K562 (cell line): ENCODE results near the gene ST6GAL1. TPM values are rescaled to one million over a fixed set of nuclear protein-coding genes. Genes with fewer than 3 reads are reported as not detected.

Source experiments
- ATAC-seq: fragments of 200-7000 bp; cut with Tn5 transposase; 3 replicates; pipeline ENCODE4 v1.9.1; 2020; ENCODE audit warnings: moderate library complexity
- BruUV-seq: library from RNA; stranded (reverse); fragments of 400-500 nt; replicated peaks from 2 replicates; lab custom pipeline; 2021; lab: Mats Ljungman, UMichigan
- CTCF ChIA-PET: fragments of 300-600 bp; formaldehyde crosslinking; extraction: SDS; loops from one replicate; lab custom pipeline; 2021; ENCODE audit warnings: low intra/inter-chr PET ratio; lab: Yijun Ruan, JAX
- POLR2A ChIA-PET: fragments of 300-600, 350-650 bp; sonication (Branson Sonifier 250); formaldehyde crosslinking; extraction: SDS; loops from one replicate; lab custom pipeline; 2021; ENCODE audit warnings: antibody characterized with exemption, inconsistent platforms; lab: Yijun Ruan, JAX
- DNase-seq, 4 experiments: peaks; one replicate each; pipeline versions ENCODE4 v3.0.0 to v3.0.0-alpha.2; 2011 to 2018; ENCODE audit warnings: low spot score in 3 of 4, mixed read lengths in 3 of 4; ENCODE audit errors: extremely low read depth in 1 of 4
- FAIRE-seq: peaks from 2 replicates; lab custom pipeline; 2011; peaks lifted over from hg19 to GRCh38; lab: Jason Lieb, UNC
- H2AFZ ChIP-seq: 2 replicates; pipeline ENCODE4 v1.6.0; 2011; ENCODE audit warnings: low read depth, low read length, control low read depth, inconsistent platforms
- H3K27ac ChIP-seq: fragments of 200-600 bp; 3 replicates; pipeline ENCODE4 v1.8.0; 2011; ENCODE audit warnings: low read depth, mild to moderate bottlenecking, control low read depth, inconsistent platforms, low read length, moderate library complexity, mixed read lengths; ENCODE audit errors: extremely low read depth
- H3K27me3 ChIP-seq, 2 experiments: fragments of 300-600 bp in 1 of 2; 2 replicates in 1 of 2; 3 replicates in 1 of 2; pipeline versions ENCODE4 v1.6.0 to v1.8.0; 2011; ENCODE audit warnings: inconsistent platforms in 2 of 2, low read length in 2 of 2, mild to moderate bottlenecking in 1 of 2, mixed read lengths in 1 of 2, moderate library complexity in 1 of 2; ENCODE audit not compliant: control insufficient read depth in 2 of 2, insufficient read depth in 2 of 2
- H3K36me3 ChIP-seq: fragments of 300-600 bp; 3 replicates; pipeline ENCODE4 v1.8.0; 2011; ENCODE audit warnings: mild to moderate bottlenecking, low read length, inconsistent platforms; ENCODE audit not compliant: control insufficient read depth, insufficient read depth
- H3K4me1 ChIP-seq, 2 experiments: fragments of 200-600 bp in 1 of 2; replicated peaks in 1 of 2; 2 replicates in 1 of 2; 3 replicates in 1 of 2; pipeline versions ENCODE4 v1.5.1 to v1.8.0; 2011; ENCODE audit warnings: inconsistent platforms in 2 of 2, low read length in 2 of 2, mild to moderate bottlenecking in 1 of 2, mixed read lengths in 1 of 2, moderate library complexity in 1 of 2; ENCODE audit not compliant: control insufficient read depth in 2 of 2, insufficient read depth in 2 of 2
- H3K4me2 ChIP-seq: 2 replicates; pipeline ENCODE4 v1.6.1; 2011; ENCODE audit warnings: low read length, control low read depth, inconsistent platforms, mixed read lengths; ENCODE audit not compliant: insufficient read depth
- H3K4me3 ChIP-seq: fragments of 200-600 bp; sonication (generic), shearing (Covaris generic); 2 replicates; pipeline ENCODE4 v1.5.1; 2016; ENCODE audit warnings: control low read depth, inconsistent platforms
- H3K79me2 ChIP-seq: fragments of 200-600 bp; 3 replicates; pipeline ENCODE4 v1.8.0; 2011; ENCODE audit warnings: low read length, inconsistent platforms; ENCODE audit not compliant: control insufficient read depth, insufficient read depth
- H3K9ac ChIP-seq, 2 experiments: 2 replicates each; pipeline versions ENCODE4 v1.6.0 to v1.6.1; 2011; ENCODE audit warnings: low read depth in 2 of 2, low read length in 2 of 2, control low read depth in 1 of 2, inconsistent platforms in 1 of 2, mild to moderate bottlenecking in 1 of 2, mixed read lengths in 1 of 2; ENCODE audit not compliant: insufficient read depth in 1 of 2
- H3K9me1 ChIP-seq: one replicate; pipeline ENCODE4 v1.6.0; 2011; ENCODE audit warnings: inconsistent platforms, mild to moderate bottlenecking, low read length, moderate library complexity; ENCODE audit not compliant: control insufficient read depth, insufficient read depth
- H3K9me3 ChIP-seq: replicated peaks from 2 replicates; pipeline ENCODE4 v1.5.1; 2011; ENCODE audit warnings: low read depth, low read length, inconsistent platforms; ENCODE audit not compliant: control insufficient read depth, insufficient read depth
- H4K20me1 ChIP-seq: replicated peaks from 2 replicates; pipeline ENCODE4 v1.6.1; 2011; ENCODE audit warnings: low read length, inconsistent platforms, mixed read lengths; ENCODE audit not compliant: control insufficient read depth, insufficient read depth
- ARID1B ChIP-seq: fragments of 450-650 bp; IDR thresholded peaks from 2 replicates; pipeline ENCODE4 v1.6.1; 2016; ENCODE audit warnings: antibody characterized with exemption, mild to moderate bottlenecking, inconsistent platforms
- MAFG ChIP-seq: fragments of 450-650 bp; conservative IDR thresholded peaks from 2 replicates; pipeline ENCODE4 v1.6.1; 2016; ENCODE audit warnings: missing genetic modification characterization, missing compliant biosample characterization
- POU5F1 ChIP-seq: fragments of 150-350 bp; IDR thresholded peaks from 2 replicates; pipeline ENCODE4 v1.6.1; 2014; ENCODE audit warnings: borderline replicate concordance, low read length, low read depth, mild to moderate bottlenecking; ENCODE audit not compliant: partially characterized antibody
- TARDBP ChIP-seq: fragments of 450-650 bp; IDR thresholded peaks from 2 replicates; pipeline ENCODE4 v1.6.1; 2016
- TRIM24 ChIP-seq, 2 experiments: fragments of 450-650 bp; IDR thresholded peaks; 2 replicates each; pipeline ENCODE4 v1.6.1; 2016
- ZC3H11A ChIP-seq: IDR thresholded peaks from 2 replicates; pipeline ENCODE4 v1.6.1; 2012; ENCODE audit warnings: low read depth, low read length, improper control_type of control experiment
- WGBS: fragments of 100-300 bp; shearing (Covaris generic); methylation state at CpG from one replicate; pipeline ENCODE4 v1.1.6; 2016; ENCODE audit warnings: low coverage, mixed read lengths; ENCODE audit not compliant: insufficient coverage; ENCODE audit errors: missing lambda C conversion rate; 5-methylcytosine and 5-hydroxymethylcytosine counted together
- in situ Hi-C: fragments of 300-500 bp; cut with MboI; formaldehyde crosslinking; loops from 4 replicates; pipeline ENCODE4 v1.15.0; 2018; ENCODE audit warnings: inconsistent platforms, mixed read lengths
- intact Hi-C: fragments of 100-400 bp; cut with micrococcal nuclease; formaldehyde crosslinking; loops from 2 replicates; pipeline ENCODE4 v1.14.2; 2022
- polyA plus RNA-seq, 8 experiments: library from polyadenylated mRNA; depleted of rRNA in 4 of 8; stranded (reverse) in 5 of 8; unstranded in 3 of 8; fragments of >200 nt; fragmentation: Nextera tagmentation in 2 of 8; fragmentation: Illumina TruSeq in 1 of 8; extraction: Ambion mirVana in 2 of 8; extraction: Trizol in 1 of 8; gene quantifications; 2 replicates each; pipeline versions ENCODE4 v1.2.1 to v1.2.3, GENCODE V29; 2011 to 2014; ENCODE audit warnings: inconsistent platforms in 1 of 8, missing spikeins in 1 of 8
- total RNA-seq, 7 experiments: library from RNA; depleted of rRNA in 6 of 7; stranded (reverse); fragments of >200 nt in 6 of 7; fragmentation: Illumina TruSeq in 2 of 7; extraction: Trizol in 2 of 7; gene quantifications; 2 replicates each; pipeline versions ENCODE4 v1.2.1 to v1.2.3, GENCODE V29; 2011 to 2021; ENCODE audit warnings: low replicate concordance in 1 of 7

ST6GAL1 gene
- total and polyA plus RNA-seq, 9 of the 15 experiments (the other 6 are each of a cell fraction or from before 2014, with no cell fraction given): 31.9 to 145 (median 71.0) TPM

DNA sequence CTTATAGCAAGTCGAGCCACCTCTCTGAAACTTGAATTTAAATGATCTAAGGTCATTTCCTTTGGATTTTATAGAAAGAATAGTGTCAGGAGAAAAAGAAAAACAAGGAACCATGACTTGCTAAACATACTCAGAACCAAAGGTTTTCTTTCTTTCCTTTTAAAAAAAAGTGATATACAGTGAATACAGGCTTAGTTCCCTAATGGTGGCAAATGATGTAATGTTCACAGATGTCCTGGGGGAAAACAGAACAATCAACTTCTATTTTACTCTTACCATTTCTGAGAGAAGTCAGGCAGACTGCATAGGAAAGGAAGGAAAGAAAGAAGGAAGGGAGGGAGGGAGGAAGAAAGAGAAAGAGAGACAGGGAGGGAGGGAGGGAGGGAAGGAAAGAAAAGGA, 56.5 kb downstream of the ST6GAL1 start:
- CTCF ChIA-PET: no interaction called here
- intact Hi-C loops: loop anchor here (5.0 kb wide), 2 partner anchors 40 to 115 kb away; no protein-coding TSS in a partner anchor
- WGBS: 100% methylated on average over 1 of the region's 1 CpG

DNA sequence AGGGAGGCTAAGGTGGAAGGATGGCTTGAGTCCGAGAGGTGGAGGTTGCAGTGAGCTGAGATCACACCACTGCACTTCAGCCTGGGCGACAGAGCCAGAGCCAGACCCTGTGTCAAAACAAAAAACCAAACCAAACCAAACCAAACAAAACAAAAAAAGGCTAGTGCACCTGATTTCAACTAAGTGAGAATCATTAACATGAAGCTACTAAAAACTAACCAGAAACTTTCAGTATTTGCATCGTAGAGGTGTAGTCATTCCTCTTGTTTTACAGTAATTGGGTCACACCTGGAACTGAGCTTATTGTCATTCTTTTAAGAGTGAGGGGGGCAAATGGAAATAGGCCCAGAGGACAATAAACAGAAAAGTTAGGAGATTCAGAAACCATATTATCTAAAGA, 58.5 kb downstream of the ST6GAL1 start:
- FAIRE-seq: no peak
- ATAC-seq: no peak
- peaks cover 24% of the 10 kb centered on the region; the same call in 2 of the 3 replicates for H3K79me2 ChIP-seq
- intact Hi-C loops: loop anchor here (5.0 kb wide), 2 partner anchors 38 to 113 kb away; no protein-coding TSS in a partner anchor
- peaks cover 60% of the 10 kb centered on the region; the same call in 2 of the 3 replicates for H3K36me3 ChIP-seq
- H2AFZ ChIP-seq: no peak overlapping the region
- 84% methylated on average over 3 of the region's 3 CpGs for WGBS
- ChIA-PET POLR2A (interaction anchor here (0.6 to 1.5 kb wide), 6 partner anchors 9 to 140 kb away, joined by 3 to 8 read pairs (median 4); no protein-coding TSS in a partner anchor), CTCF (no interaction called here)
- no peaks in the 10 kb centered on the region for H3K27me3 ChIP-seq
- no peak overlapping the region for H3K4me3 ChIP-seq
- no peaks in the 10 kb centered on the region for H3K9me3 ChIP-seq
- H3K27ac ChIP-seq: peak overlapping the region; percentile 19; the same call in 1 of the 3 replicates
- no peak for DNase-seq
- peaks cover 12 to 32% of the 10 kb centered on the region in 2 experiments for H3K4me1 ChIP-seq
- H3K4me2 ChIP-seq: no peak overlapping the region
- no peak overlapping the region for H3K9ac ChIP-seq
- in situ Hi-C loops: no loop called here
- H3K9me1 ChIP-seq: no peaks in the 10 kb centered on the region
- no TSS peak for BruUV-seq
- TF ChIP-seq ARID1B (0 out of 2 replicates have a peak, but pooled peaks have one; percentile 7), ZC3H11A (no peak)
- no peaks in the 10 kb centered on the region for H4K20me1 ChIP-seq

More for the DNA sequence above, 56.5 kb downstream of the ST6GAL1 start:
- peak overlapping the region; percentile 21; the same call in 1 of the 3 replicates for H3K27ac ChIP-seq
- no peaks in the 10 kb centered on the region for H3K27me3 ChIP-seq
- in situ Hi-C loops: no loop called here
- H3K4me3 ChIP-seq: no peak overlapping the region
- no TSS peak for BruUV-seq
- no peak for TF ChIP-seq POU5F1
- TF ChIP-seq MAFG (tag): 0 out of 2 replicates have a peak, but pooled peaks have one; percentile 20
- TF ChIP-seq TARDBP: no peak
- TF ChIP-seq TRIM24 (IDR thresholded peaks at IDR 0.05): no peak
- TF ChIP-seq, all 486 proteins: peak for 1
- H3K4me1 ChIP-seq: peaks cover 12 to 33% of the 10 kb centered on the region in 2 experiments
- ATAC-seq (no peak), DNase-seq (no peak), FAIRE-seq (no peak)
- no peak overlapping the region for H3K9ac ChIP-seq
- H3K4me2 ChIP-seq: no peak overlapping the region
- H4K20me1 ChIP-seq: no peaks in the 10 kb centered on the region
- H3K36me3 ChIP-seq: peaks cover 65% of the 10 kb centered on the region; the same call in 2 of the 3 replicates
- POLR2A ChIA-PET: no interaction called here
- peaks cover 14% of the 10 kb centered on the region; the same call in 1 of the 3 replicates for H3K79me2 ChIP-seq
- H2AFZ ChIP-seq: no peak overlapping the region
- no peaks in the 10 kb centered on the region for H3K9me1 ChIP-seq
- no peaks in the 10 kb centered on the region for H3K9me3 ChIP-seq
